ENCODE data around the gene CITED4. TPM values are rescaled to one million over a fixed set of nuclear protein-coding genes. Genes with fewer than 3 reads are reported as not detected.

Gene CITED4
- total RNA-seq, 2 donors from 2014 or later: 180 to 465 TPM

DNA sequence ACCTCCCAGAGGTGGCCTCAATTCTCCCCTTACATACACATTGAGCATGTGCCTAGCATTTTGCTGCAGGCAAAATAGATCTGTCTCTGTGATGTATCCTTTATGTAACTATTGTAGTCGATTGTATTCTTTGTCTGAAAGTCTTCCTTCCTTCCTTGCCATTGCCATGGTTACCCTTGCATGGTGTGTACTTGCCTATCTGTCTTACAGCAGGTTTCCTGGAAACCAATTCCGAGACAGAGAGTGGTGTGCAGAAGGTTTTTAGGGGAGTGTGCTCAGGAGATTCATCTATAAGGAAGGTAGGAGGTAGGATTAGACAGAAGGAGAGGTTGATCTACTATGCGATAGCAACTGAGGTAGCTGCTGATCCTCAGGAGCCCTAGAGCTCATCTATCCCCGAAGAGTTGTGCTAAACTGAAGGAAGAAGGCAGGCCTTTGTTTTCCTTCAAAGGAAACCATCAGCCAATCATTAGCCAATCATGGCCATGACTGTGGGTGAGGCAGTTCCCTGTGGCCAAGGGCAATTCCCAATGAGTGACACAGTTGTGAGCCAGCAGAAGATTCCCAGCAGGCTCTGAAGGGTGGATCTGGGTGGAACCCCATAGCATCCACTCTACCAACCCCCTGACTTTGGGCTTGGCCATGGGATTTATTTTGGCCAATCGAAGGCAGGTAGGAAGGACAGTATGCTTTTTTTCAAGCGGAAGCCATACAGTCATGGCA lies 15.0 kb downstream of the CITED4 start:
- 84 to 91% methylated on average over 6 of the region's 6 CpGs for WGBS, 2 donors
- intact Hi-C loops (cut with DNase I): loop anchor here (5.0 kb wide), 1 partner anchor 105 kb away; no protein-coding TSS in a partner anchor
- H3K4me1 ChIP-seq: peaks cover 23% of the 10 kb centered on the region
- TF ChIP-seq, protein P1, sequence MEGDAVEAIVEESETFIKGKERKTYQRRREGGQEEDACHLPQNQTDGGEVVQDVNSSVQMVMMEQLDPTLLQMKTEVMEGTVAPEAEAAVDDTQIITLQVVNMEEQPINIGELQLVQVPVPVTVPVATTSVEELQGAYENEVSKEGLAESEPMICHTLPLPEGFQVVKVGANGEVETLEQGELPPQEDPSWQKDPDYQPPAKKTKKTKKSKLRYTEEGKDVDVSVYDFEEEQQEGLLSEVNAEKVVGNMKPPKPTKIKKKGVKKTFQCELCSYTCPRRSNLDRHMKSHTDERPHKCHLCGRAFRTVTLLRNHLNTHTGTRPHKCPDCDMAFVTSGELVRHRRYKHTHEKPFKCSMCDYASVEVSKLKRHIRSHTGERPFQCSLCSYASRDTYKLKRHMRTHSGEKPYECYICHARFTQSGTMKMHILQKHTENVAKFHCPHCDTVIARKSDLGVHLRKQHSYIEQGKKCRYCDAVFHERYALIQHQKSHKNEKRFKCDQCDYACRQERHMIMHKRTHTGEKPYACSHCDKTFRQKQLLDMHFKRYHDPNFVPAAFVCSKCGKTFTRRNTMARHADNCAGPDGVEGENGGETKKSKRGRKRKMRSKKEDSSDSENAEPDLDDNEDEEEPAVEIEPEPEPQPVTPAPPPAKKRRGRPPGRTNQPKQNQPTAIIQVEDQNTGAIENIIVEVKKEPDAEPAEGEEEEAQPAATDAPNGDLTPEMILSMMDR (IDR thresholded peaks at IDR 0.05): no peak
- no peak for TF ChIP-seq POLR2A (IDR thresholded peaks at IDR 0.05)
- DNase-seq: no peak
- no peaks in the 10 kb centered on the region for H3K36me3 ChIP-seq (replicated peaks in 1 of 2; ENCODE audit: insufficient read depth in 1 of 2, low read depth in 2 of 2)
- no peaks in the 10 kb centered on the region for H3K27me3 ChIP-seq
- H3K9me3 ChIP-seq: no peaks in the 10 kb centered on the region
- ATAC-seq: no peak
- H3K27ac ChIP-seq: no peak overlapping the region
- no peak overlapping the region for H3K4me3 ChIP-seq

DNA sequence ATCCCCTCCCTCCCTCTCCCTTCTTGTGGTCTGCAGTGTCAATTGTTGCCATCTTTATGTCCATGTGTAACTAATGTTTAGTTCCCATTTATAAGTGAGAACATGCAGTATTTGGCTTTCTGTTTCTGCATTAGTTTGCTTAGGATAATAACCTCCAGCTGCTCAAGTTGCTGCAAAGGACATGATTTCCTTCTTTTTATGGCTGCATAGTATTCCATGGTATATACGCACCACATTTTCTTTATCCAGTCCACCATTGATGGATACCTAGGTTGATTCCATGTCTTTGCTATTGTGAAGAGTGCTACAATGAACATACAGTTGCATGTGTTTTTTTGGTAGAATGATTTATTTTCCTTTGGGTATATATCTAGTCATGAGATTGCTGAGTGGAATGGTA lies 16.3 kb downstream of the CITED4 start:
- TF ChIP-seq, protein P1 (IDR thresholded peaks at IDR 0.05): no peak
- TF ChIP-seq POLR2A (IDR thresholded peaks at IDR 0.05): no peak
- Histone ChIP-seq H3K27me3 (no peaks in the 10 kb centered on the region), H3K4me3 (no peak overlapping the region), H3K9me3 (no peaks in the 10 kb centered on the region), H3K36me3 (replicated peaks in 1 of 2; ENCODE audit: insufficient read depth in 1 of 2, low read depth in 2 of 2) (no peaks in the 10 kb centered on the region), H3K27ac (no peak overlapping the region), H3K4me1 (peaks cover 23% of the 10 kb centered on the region)
- ATAC-seq: no peak
- 88 to 94% methylated on average over 1 of the region's 1 CpG for WGBS, 2 donors
- intact Hi-C loops (cut with DNase I): loop anchor here (5.0 kb wide), 1 partner anchor 106 kb away; no protein-coding TSS in a partner anchor
- DNase-seq: no peak

- intact Hi-C loops (cut with DNase I): loop anchor here (5.0 kb wide), 1 partner anchor 107 kb away; no protein-coding TSS in a partner anchor
- 61 to 73% methylated on average over 9 of the region's 9 CpGs for WGBS, 2 donors
- H3K9me3 ChIP-seq: no peaks in the 10 kb centered on the region
- H3K27ac ChIP-seq: peak overlapping the region in 1 of 4 donors; percentile 5
- no peak for TF ChIP-seq POLR2A (IDR thresholded peaks at IDR 0.05)
- TF ChIP-seq, protein P1 (IDR thresholded peaks at IDR 0.05): no peak
- no peak for DNase-seq
- peaks cover 23% of the 10 kb centered on the region for H3K4me1 ChIP-seq
- ATAC-seq: no peak
- no peaks in the 10 kb centered on the region for H3K27me3 ChIP-seq
- no peaks in the 10 kb centered on the region for H3K36me3 ChIP-seq (replicated peaks in 1 of 2; ENCODE audit: insufficient read depth in 1 of 2, low read depth in 2 of 2)
- no peak overlapping the region for H3K4me3 ChIP-seq
Observed at GRCh38 chr1:40844887-40845878, 17.0 kb downstream of the CITED4 start.

DNA sequence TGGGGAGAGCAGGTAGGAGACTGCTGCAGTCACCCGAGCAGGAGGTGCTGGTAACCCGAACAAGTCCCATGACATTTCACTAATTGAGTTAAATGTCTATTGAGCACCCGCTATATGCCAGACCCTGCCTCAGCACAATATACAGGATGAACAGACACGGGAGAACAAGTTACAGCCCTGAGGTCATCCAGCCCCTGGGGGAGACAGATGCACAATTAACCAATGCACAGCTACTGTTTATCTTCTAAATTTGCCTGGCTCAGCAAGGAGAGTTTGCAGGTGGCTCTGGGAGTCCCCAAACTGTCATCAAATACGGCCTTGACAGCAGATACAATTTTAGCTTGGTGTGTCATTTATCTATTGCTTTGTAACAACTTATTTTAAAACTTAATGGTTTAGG lies 18.1 kb downstream of the CITED4 start:
- Histone ChIP-seq H3K9me3 (no peaks in the 10 kb centered on the region), H3K36me3 (replicated peaks in 1 of 2; ENCODE audit: insufficient read depth in 1 of 2, low read depth in 2 of 2) (no peaks in the 10 kb centered on the region), H3K27me3 (no peaks in the 10 kb centered on the region), H3K4me1 (peaks cover 15% of the 10 kb centered on the region), H3K27ac (no peak overlapping the region), H3K4me3 (no peak overlapping the region)
- 81 to 83% methylated on average over 5 of the region's 5 CpGs for WGBS, 2 donors
- ATAC-seq (no peak), DNase-seq (no peak)
- intact Hi-C loops (cut with DNase I): no loop called here
- no peak for TF ChIP-seq POLR2A (IDR thresholded peaks at IDR 0.05)
- TF ChIP-seq, protein P1 (IDR thresholded peaks at IDR 0.05): no peak
